Stomach (tissue), 9 donors: ENCODE measurements around the gene PHYHD1. TPM values are rescaled to one million over a fixed set of nuclear protein-coding genes. Genes with fewer than 3 reads are reported as not detected.
A peak's percentile ranks its signal among the peaks of the same experiment; 100 is the strongest.

Experiments used
- DNase-seq, 2 donors: peaks; one replicate each; pipeline versions ENCODE4 v3.0.0 to v3.0.0-alpha.2; 2013 to 2019
- H3K27ac ChIP-seq, 5 donors: fragments of 200-600 bp in 4 of 5; sonication (generic) in 4 of 5; one replicate each; pipeline ENCODE4 v1.5.1; 2013 to 2019; ENCODE audit warnings: mild to moderate bottlenecking in 1 of 5, moderate library complexity in 1 of 5
- H3K27me3 ChIP-seq, 3 donors: fragments of 200-600 bp; sonication (generic); one replicate each; pipeline ENCODE4 v1.5.1; 2017 to 2019; ENCODE audit warnings: mixed run types in 1 of 3
- H3K36me3 ChIP-seq, 4 donors: fragments of 200-600 bp; sonication (generic); 1 replicate in 3 of 4; 2 replicates in 1 of 4; pipeline ENCODE4 v1.5.1; 2016 to 2019
- H3K4me1 ChIP-seq, 4 donors: fragments of 200-600 bp; sonication (generic); one replicate each; pipeline ENCODE4 v1.5.1; 2016 to 2019
- H3K4me3 ChIP-seq, 4 donors: fragments of 200-600 bp; sonication (generic) in 3 of 4; one replicate each; pipeline ENCODE4 v1.5.1; 2016 to 2019; ENCODE audit warnings: mild to moderate bottlenecking in 1 of 4
- H3K9me3 ChIP-seq, 4 donors: fragments of 200-600 bp; sonication (generic); one replicate each; pipeline ENCODE4 v1.5.1; 2016 to 2019
- EP300 ChIP-seq: sonication (generic); formaldehyde crosslinking; IDR thresholded peaks from one replicate; pipeline ENCODE4 v1.6.1; 2017; ENCODE audit warnings: antibody characterized with exemption
- POLR2A ChIP-seq, 4 donors: fragments of 450-650 bp; IDR thresholded peaks; one replicate each; pipeline ENCODE4 v1.6.1; 2016; ENCODE audit warnings: antibody characterized with exemption in 4 of 4, control low read depth in 2 of 4, mild to moderate bottlenecking in 1 of 4, moderate library complexity in 1 of 4
- POLR2AphosphoS5 ChIP-seq, 3 donors: sonication (generic); formaldehyde crosslinking; IDR thresholded peaks; one replicate each; pipeline ENCODE4 v1.6.1; 2016; ENCODE audit warnings: antibody characterized with exemption in 3 of 3
- WGBS, 5 donors: extraction: QIAGEN DNeasy Blood & Tissue Kit in 3 of 5; methylation state at CpG; one replicate each; pipeline versions ENCODE4 v1.1.5 to v1.1.7; 2013 to 2018; 5-methylcytosine and 5-hydroxymethylcytosine counted together
- intact Hi-C: fragments of 100-400 bp; cut with DNase I; formaldehyde crosslinking; loops from one replicate; pipeline ENCODE4 v1.15.1; 2023; ENCODE audit warnings: low total_unique reads
- polyA plus RNA-seq, 3 donors: library from polyadenylated mRNA; stranded (reverse); fragments of 200-250 nt; gene quantifications; one replicate each; pipeline ENCODE4 v1.2.3, GENCODE V29; 2013
- total RNA-seq, 5 donors: library from RNA; depleted of rRNA; stranded (reverse); fragments of >200 nt; gene quantifications; one replicate each; pipeline versions ENCODE4 v1.1.0 to v1.2.3, GENCODE V29; 2014 to 2016
- TF ChIP-seq, protein P1 (sequence below), 7 experiments: fragments of 450-650 bp in 4 of 7; fragments of 200-600 bp in 3 of 7; sonication (generic) in 3 of 7; IDR thresholded peaks; one replicate each; pipeline ENCODE4 v1.5.1; 2016 to 2019; ENCODE audit warnings: antibody characterized with exemption in 7 of 7, control low read depth in 2 of 7, mild to moderate bottlenecking in 1 of 7
- donor health status: healthy with polysubstance abuse.
- donor health status: Bipolar disorder and iron deficiency.
- donor health status: healthy.

Gene PHYHD1
- total and polyA plus RNA-seq, 8 donors, result 1.4 to 55.8 (median 30.7) TPM

DNA sequence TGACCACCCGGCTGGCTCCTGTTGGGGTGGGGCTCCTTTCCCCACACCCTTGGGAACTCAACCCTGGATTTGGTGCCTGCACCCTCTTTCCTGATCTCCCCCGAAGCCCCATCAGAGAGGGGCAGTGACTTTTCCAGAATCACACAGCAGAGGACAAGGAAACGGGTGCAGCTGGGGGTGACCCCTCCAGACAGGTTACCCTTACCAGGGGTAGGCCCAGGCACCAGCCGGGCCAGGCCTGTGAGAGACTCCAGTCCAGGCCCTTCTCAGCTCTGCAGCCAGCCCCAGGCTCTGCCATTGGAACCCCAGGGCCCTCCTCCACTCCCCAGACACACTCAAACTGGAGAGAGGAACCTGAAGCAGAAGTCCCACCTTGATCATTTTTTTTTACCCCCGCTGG lies 19.0 kb upstream of the PHYHD1 start:
- TF ChIP-seq EP300, result no peak
- TF ChIP-seq, protein P1, sequence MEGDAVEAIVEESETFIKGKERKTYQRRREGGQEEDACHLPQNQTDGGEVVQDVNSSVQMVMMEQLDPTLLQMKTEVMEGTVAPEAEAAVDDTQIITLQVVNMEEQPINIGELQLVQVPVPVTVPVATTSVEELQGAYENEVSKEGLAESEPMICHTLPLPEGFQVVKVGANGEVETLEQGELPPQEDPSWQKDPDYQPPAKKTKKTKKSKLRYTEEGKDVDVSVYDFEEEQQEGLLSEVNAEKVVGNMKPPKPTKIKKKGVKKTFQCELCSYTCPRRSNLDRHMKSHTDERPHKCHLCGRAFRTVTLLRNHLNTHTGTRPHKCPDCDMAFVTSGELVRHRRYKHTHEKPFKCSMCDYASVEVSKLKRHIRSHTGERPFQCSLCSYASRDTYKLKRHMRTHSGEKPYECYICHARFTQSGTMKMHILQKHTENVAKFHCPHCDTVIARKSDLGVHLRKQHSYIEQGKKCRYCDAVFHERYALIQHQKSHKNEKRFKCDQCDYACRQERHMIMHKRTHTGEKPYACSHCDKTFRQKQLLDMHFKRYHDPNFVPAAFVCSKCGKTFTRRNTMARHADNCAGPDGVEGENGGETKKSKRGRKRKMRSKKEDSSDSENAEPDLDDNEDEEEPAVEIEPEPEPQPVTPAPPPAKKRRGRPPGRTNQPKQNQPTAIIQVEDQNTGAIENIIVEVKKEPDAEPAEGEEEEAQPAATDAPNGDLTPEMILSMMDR (IDR thresholded peaks at IDR 0.05), result no peak
- no peak for TF ChIP-seq POLR2AphosphoS5 (IDR thresholded peaks at IDR 0.05)
- TF ChIP-seq POLR2A (IDR thresholded peaks at IDR 0.05), result no peak
- H3K36me3 ChIP-seq, result peaks cover 17 to 34% (median 31%) of the 10 kb centered on the region in 4 donors
- 74 to 88% (median 84%) methylated on average over 3 to 5 of the region's 5 CpGs for WGBS, 5 donors
- no peaks in the 10 kb centered on the region for H3K9me3 ChIP-seq
- no peak for DNase-seq
- H3K4me3 ChIP-seq, result peak overlapping the region in 1 of 4 donors; percentile 6
- intact Hi-C loops, result no loop called here
- H3K27me3 ChIP-seq, result no peaks in the 10 kb centered on the region
- H3K4me1 ChIP-seq, result peaks cover 22 to 69% (median 47%) of the 10 kb centered on the region in 4 donors
- peak overlapping the region; percentile 55 to 78 (median 74) for H3K27ac ChIP-seq

DNA sequence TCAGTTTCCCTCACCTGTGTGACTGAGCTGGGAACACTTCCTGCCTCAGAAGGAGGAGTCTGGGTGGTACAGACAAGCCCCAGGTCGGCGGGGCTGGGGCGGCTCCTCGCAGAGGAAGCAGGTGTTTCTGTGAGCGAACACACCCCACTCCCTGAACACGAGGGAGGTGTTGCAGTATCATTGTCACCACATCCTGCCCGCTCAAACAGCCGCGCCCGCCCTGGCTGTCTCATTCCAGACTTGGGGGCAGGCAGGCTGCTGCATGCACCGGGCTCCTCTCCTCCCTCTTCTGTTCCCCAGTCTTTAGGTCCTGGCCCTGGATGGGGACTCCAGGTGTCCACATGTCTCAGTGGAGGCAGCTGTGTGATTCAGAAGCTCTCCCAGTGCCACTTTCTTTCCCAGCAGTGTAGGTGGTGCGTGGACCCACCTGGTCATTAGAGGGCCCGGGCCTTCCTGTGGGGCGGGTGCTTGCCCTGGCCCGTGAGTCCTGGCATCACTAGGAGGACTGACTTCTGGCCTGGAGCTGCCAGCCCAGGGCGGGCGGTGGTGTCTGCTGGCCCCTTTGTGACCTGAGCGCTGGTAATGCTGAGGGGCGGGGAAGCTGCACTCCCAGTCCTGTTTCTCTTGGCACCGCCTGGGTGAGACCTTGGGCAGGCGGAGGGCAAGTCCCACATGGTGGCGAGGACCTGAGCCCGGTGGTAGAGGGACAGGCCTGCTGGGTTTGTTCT lies 18.3 kb upstream of the PHYHD1 start:
- peak overlapping the region in 1 of 4 donors; percentile 6 for H3K4me3 ChIP-seq
- DNase-seq, result peak; percentile 66 to 90
- H3K27ac ChIP-seq, result peak overlapping the region; percentile 60 to 78 (median 74)
- intact Hi-C loops, result no loop called here
- TF ChIP-seq POLR2A (IDR thresholded peaks at IDR 0.05), result no peak
- TF ChIP-seq, protein P1 (IDR thresholded peaks at IDR 0.05), result no peak
- peak in 2 of 3 donors; percentile 54 to 59 for TF ChIP-seq POLR2AphosphoS5 (IDR thresholded peaks at IDR 0.05)
- peaks cover 22 to 65% (median 48%) of the 10 kb centered on the region in 4 donors for H3K4me1 ChIP-seq
- no peaks in the 10 kb centered on the region for H3K9me3 ChIP-seq
- H3K36me3 ChIP-seq, result peaks cover 16 to 34% (median 31%) of the 10 kb centered on the region in 4 donors
- 21 to 53% (median 35%) methylated on average over 19 to 23 of the region's 23 CpGs for WGBS, 5 donors
- H3K27me3 ChIP-seq, result no peaks in the 10 kb centered on the region

- WGBS, 5 donors, result 80 to 100% (median 96%) methylated on average over 1 to 2 of the region's 2 CpGs; no CpG with 5 or more reads in 1 of the 5 donors
- intact Hi-C loops, result no loop called here
- H3K36me3 ChIP-seq, result peaks cover 21 to 37% (median 36%) of the 10 kb centered on the region in 4 donors
- no peaks in the 10 kb centered on the region for H3K9me3 ChIP-seq
- H3K27me3 ChIP-seq, result no peaks in the 10 kb centered on the region
- DNase-seq, result no peak
- H3K4me3 ChIP-seq, result no peak overlapping the region
- no peak for TF ChIP-seq POLR2AphosphoS5 (IDR thresholded peaks at IDR 0.05)
- no peak for TF ChIP-seq EP300
- TF ChIP-seq POLR2A (IDR thresholded peaks at IDR 0.05), result no peak
- TF ChIP-seq, protein P1 (IDR thresholded peaks at IDR 0.05), result no peak
- H3K4me1 ChIP-seq, result peaks cover 22 to 62% (median 45%) of the 10 kb centered on the region in 4 donors
- peak overlapping the region; percentile 60 to 78 (median 74) for H3K27ac ChIP-seq
Observed at GRCh38 chr9:128903079-128903461, 17.7 kb upstream of the PHYHD1 start.

DNA sequence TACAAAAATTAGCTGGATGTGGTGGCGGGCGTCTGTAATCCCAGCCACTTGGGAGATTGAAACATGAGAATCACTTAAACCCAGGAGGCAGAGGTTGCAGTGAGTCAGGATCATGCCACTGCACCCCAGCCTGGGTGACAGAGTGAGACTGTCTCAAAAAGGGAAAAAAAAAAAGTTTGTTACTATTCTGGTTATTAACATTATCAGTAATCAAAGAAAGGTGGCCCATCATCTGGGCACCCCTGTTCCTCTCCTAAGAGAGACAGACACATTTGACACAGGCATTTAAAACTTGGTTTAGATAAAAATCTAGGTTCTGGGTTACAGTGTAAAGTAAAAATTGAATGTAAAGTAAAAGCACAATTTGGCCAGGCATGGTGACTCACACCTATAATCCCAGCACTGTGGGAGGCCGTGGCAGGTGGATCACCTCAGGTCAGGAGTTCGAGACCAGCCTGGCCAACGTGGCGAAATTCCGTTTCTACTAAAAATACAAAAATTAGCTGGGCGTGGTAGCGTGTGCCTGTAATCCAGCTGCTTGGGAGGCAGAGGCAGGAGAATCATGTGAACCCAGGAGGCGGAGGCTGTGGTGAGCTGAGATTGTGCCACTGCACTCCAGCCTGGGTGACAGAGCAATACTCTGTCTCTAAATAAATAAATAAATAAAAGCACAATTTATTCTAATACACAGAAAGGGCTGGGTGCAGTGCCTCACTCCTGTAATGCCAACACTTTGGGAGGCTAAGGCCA lies 16.7 kb upstream of the PHYHD1 start:
- H3K27me3 ChIP-seq, result no peaks in the 10 kb centered on the region
- TF ChIP-seq, protein P1 (IDR thresholded peaks at IDR 0.05), result no peak
- TF ChIP-seq EP300 (no peak), POLR2AphosphoS5 (IDR thresholded peaks at IDR 0.05) (no peak), POLR2A (IDR thresholded peaks at IDR 0.05) (no peak)
- peak overlapping the region in 1 of 5 donors; percentile 74 for H3K27ac ChIP-seq
- no peak overlapping the region for H3K4me3 ChIP-seq
- peaks cover 19 to 52% (median 35%) of the 10 kb centered on the region in 4 donors for H3K4me1 ChIP-seq
- intact Hi-C loops, result no loop called here
- DNase-seq, result no peak
- H3K36me3 ChIP-seq, result peaks cover 22 to 39% (median 37%) of the 10 kb centered on the region in 4 donors
- WGBS, 5 donors, result 86 to 95% (median 94%) methylated on average over 10 of the region's 10 CpGs
- H3K9me3 ChIP-seq, result no peaks in the 10 kb centered on the region
